HL-60 (cell line): Measurements from ENCODE around the gene STEAP1B.

Experiments used
- CTCF ChIP-seq: IDR thresholded peaks from one replicate; pipeline ENCODE4 v1.5.1; 2011; ENCODE audit warnings: low read length, control low read depth, inconsistent platforms; ENCODE audit not compliant: insufficient read depth
- REST ChIP-seq: IDR thresholded peaks from 2 replicates; pipeline ENCODE4 v1.6.1; 2012; ENCODE audit warnings: low read depth; ENCODE audit not compliant: insufficient replicate concordance

- TF ChIP-seq CTCF, result no peak
- no peak for TF ChIP-seq REST
These were observed 66.1 kb downstream of the STEAP1B start for GRCh38 chr7:22433710-22434460.
